HG02852 (cell line): ENCODE data around the gene EAF1.
"Not testable (repeated sequence)": the region's sequence is repeated elsewhere in the genome, so short reads cannot be mapped to it uniquely, and the experiment has no call there.

Experiments used
- ATAC-seq: cut with Tn5 transposase; IDR thresholded peaks from one replicate; pipeline ENCODE4 v1.9.1; 2021; ENCODE audit warnings: mild to moderate bottlenecking, moderate library complexity; ENCODE audit not compliant: unreplicated experiment

EAF1 gene

DNA sequence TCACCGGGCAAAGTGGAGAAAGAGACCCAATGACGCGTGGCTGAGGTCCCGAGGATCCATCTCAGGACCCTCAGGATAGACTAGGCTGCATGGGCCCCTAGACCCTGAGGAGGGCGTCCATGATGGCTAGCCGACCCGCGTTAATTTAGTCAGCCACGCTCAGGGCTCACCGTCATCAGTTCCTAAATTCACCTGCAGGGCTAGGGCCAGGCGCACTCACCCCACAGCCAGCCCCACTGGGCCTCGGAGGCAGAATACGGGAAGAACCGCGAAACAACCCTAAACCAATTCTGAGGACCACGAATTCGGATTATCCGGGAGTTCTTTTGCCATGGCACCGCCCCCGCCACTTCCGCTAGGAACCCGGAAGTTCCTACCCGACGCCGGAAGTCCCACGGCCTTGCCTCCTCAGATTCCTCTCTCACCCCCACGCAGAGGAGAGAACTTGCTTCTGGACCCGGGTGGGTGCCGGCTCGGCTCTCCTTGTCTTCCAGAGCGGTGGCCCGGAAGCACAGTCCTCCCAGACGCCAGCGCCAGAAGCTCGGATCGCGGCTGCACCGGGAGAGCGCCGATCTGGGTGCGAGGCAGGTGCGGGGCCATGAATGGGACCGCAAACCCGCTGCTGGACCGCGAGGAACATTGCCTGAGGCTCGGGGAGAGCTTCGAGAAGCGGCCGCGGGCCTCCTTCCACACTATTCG lies at the start of gene EAF1, which contains the start of gene METTL6:
Gene EAF1 (plus strand): TSS at position 417 of the 699 bp plus-strand sequence. CDS start 182 bp downstream, at position 599.
Gene METTL6 (minus strand): TSS at position 363 of the 699 bp plus-strand sequence. CDS start 1,033 bp downstream, outside the sequence.
- ATAC-seq, result peak; percentile 90

DNA sequence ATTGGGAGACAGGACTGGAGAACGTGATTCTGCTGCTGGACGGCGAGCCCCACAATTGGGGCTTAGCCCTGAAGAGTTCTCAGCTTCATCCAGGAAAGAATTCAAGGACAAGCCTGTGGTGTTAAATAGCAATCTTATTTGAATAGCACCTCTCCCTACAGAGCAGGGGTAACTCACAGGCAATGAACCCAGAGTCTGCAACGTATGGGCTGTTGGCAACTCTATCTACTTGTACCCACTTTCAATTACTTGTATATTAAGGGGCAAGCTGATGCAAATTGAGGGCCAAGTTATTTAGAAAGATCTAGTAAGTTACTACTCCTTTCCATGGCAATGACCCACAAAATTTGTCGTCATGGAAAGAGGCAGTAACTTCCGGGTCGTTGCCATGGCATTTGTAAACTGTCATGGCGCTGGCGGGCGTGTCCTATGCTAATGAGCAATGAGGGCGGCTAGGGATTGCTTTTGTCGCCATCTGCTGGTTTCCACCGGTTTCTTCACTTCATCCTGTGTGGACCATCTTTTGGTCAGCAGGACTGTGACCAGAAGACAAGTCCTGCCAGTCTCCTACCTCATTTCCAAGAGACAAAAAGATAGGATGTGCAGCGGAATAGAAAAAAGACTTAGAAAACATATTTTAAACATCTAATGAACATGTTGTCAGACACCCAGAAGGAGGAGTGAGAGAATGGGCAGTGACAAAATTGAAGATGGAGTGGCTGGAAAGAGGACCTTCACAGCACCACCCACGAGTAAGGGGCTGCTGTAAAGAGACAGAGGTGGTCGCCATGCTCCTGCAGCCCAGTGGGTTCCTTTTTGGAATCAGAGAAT lies 49.2 kb upstream of the EAF1 start:
- peak; percentile 85 for ATAC-seq

DNA sequence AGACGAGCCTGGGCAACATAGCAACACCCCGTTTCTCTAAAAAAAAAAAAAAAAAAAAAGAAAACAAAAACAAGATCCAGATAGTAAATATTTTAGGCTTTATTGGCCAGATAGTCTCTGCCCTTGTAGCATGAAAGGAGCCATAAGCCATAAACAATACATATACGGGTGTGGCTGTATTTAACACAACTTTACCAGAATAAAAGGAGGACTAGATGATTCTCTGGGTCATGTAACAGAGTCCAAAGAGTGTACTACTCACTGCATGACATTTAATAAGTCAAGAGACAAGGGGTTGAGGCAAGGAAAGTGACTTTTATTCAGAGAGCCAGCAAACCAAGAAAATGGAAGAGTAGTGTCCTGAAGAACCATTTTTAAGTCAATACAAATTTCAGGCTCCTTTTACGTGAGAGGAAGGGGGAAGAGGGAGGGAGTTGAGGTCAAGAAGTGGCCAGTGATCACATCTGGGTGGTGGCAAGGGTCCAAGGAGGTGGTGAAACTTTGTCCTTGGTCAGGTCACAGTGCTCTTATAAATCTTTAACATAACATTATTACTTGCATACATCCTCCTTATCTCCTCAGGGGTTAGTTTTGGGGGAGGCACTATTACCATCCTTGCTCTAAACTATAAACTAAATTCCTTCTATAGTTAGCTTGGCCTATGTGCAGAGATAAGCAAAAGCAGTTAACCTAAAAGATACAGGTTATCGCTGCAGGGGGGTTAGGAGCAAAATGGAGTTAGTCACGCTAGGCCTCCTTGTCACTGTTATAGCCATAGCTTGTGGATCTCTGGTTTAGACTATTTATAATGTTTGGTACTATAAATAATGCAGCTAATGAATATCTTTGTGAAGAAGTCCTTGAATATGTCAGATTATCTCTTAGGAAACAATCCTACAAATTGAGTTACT lies 46.2 kb upstream of the EAF1 start:
- ATAC-seq, result no peak

DNA sequence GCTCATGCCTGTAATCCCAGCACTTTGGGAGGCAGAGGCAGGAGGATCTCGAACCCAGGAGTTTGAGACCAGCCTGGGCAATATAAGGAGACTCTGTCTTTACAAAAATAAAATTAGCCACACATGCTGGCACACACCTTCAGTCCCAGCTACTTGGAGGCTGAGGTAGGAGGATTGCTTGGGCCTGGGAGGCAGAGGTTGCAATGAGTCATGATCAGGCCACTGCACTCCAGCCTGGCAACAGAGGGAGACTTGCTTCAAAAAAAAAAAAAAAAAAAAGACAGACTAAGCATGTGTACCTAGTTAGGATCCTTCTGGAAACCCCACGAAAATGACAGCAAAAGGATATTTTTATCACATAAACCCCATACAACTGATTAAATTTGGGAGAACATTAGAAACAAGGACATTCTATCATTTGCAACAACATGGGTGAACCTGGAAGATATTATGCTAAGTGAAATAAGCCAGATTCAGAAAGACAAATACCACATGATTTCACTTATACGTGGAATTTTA lies 44.9 kb upstream of the EAF1 start:
- no peak for ATAC-seq

DNA sequence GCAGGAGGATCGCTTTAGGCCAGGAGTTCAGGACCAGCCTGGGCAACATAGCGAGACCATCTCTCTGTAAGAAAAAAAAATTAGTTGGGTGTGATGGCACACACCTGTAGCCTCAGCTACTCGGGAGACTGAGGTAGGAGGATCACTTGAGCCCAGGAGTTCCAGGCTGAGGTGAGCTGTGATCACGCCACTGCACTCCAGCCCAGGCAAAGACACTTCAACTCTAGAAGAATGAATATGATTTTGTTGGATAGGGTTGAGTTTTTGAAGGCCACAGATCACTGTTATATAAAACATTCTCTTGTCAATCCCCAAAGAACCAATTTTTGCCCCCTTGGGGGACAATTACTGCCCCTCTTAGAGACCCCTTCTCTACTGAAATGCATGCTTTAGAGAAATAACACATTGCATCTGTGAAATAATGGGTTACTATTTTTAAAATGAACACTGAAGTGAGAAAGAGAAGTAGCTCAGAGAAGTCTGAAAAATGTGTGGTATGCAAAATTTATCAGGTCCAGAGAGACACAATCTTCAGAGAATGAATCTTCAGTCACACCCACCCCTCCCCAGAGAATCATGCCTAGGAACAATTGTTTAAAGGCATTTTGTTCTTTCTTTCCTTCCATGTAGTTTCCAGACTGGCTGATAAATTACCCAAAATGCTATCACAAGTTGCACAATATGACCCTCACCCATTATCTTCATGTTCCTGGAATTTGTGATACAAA lies 42.7 kb upstream of the EAF1 start:
- peak; percentile 79 for ATAC-seq

DNA sequence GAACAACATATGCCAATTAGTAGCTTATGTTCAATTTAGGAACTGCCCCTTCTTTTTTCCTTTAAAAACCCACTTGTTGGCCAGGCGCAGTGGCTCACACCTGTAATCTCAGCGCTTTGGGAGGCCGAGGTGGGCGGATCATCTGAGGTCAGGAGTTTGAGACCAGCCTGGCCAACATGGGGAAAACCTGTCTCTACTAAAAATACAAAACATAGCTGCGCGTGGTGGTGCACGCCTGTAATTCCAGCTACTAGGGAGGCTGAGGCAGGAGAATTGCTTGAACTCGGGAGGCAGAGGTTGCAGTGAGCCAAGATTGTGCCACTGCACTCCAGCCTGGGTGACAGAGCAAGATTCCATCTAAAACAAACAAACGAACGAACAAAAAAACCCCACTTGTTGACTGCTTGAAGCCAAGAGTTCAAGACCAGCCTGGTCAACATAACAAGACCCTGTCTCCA lies 42.1 kb upstream of the EAF1 start:
- peak; percentile 5 for ATAC-seq

DNA sequence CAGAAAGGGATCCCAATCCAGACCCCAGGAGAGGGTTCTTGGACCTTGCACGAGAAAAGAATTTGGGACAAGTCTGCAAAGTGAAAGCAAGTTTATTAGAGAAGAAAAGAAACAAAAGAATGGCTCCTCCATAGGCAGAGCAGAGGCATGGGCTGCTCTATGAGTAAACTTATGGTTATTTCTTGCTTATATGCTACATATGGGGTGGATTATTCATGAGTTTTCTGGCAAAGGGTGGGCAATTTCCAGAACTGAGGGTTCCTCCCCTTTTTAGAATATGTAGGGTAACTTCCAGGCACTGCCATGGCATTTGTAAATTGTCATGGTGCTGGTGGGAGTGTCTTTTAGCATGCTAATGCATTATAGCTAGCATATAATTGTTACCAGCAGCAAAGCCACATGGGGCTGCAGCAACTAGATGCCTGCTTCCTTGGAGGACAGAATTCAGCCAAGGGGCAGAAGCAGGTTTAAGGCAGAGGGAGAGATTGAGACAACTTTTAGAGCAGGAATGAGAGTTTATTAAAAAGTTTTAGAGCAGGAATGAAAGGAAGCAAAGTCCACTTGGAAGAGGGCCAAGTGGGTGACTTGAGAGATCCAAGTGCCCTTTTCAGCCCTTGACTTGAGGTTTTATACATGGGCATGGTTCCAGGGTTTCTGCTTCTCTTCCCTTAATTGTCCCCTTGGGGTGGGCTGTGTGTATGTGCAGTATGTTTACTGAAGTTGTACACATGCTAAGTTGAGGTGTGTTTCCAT lies 41.3 kb upstream of the EAF1 start:
- no peak for ATAC-seq

DNA sequence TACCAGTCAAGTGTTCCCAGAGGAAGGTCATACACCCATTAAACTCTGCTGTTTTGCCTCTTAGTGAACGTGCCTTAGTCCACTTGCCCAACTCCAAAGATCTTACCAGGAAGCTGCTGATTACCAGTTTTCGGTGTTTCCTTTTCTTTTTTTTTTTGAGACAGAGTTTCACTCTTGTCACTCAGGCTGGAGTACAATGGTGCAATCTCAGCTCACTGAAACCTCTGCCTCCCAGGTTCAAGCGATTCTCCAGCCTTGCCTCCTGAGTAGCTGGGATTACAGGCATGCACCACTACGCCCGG lies 40.8 kb upstream of the EAF1 start:
- ATAC-seq, result not testable (repeated sequence)

DNA sequence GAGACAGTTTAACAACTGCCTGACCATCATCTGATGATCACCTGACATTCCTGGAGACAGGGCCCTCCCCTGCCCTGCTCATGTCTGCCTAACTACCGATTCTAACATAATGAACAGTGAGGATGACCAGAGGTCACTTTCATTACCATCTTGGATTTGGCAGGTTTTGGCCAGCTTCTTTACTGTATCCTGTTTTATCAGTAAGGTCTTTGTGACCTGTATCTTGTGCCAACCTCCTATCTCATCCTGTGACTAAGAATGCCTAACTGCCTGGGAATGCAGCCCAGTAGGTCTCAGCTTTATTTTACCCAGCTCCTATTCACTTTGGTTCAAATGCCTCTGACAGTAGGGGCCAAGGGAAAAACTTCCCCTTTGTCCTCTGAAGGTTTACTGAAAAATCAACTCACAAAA lies 40.2 kb upstream of the EAF1 start:
- no peak for ATAC-seq

DNA sequence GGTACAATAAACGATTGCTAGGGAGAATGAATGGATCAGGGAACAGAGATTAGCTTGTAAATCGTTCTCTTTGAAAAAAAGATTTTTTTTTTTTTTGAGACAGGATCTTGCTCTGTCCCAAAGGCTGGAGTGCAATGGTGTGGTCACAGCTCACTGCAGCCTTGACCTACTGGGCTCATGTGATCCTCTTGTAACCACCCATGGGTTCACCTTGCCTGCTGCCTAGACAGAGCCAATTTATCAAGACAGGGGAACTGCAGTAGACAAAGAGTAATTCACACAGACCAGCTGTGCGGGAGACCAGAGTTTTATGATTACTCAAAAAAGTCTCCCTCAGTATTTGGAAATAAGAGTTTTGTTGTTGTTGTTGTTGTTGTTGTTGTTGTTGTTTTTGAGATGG lies 39.7 kb upstream of the EAF1 start:
- no peak for ATAC-seq

DNA sequence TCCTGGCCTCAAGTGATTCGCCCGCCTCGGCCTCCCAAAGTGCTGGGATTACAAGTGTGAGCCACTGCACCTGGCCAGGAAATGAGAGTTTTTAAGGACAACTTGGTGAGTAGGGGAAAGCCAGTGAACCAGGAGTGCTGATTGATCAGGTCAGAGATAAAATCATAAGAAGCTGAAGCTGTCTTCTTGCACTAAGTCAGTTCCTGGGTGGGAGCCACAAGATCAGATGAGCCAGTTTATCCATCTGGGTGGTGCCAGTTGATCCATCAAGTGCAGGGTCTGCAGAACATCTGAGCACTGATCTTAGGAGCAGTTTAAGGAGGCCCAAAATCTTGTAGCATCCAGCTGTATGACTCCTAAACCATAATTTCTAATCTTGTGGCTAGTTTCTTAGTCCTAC lies 39.1 kb upstream of the EAF1 start:
- not testable (repeated sequence) for ATAC-seq

DNA sequence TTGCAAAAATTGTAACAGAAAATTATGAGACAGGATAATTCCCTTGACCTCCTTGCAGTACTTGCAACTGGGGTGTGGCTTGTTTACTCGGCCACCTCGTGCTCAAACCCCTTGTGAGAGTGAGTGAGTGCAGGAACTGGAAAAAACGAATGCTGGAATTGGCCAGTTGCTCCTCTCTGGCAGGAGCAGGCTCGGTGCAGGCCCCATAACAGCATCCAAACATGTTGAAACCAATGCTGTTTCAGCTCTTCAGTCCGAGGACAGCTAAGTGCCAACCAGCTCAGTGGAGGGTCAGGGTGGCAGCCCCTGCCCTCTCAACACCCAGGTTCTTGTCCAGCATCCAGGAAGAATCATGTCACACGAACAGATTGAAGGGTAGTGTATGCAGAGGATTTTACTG lies 36.9 kb upstream of the EAF1 start:
- no peak for ATAC-seq

DNA sequence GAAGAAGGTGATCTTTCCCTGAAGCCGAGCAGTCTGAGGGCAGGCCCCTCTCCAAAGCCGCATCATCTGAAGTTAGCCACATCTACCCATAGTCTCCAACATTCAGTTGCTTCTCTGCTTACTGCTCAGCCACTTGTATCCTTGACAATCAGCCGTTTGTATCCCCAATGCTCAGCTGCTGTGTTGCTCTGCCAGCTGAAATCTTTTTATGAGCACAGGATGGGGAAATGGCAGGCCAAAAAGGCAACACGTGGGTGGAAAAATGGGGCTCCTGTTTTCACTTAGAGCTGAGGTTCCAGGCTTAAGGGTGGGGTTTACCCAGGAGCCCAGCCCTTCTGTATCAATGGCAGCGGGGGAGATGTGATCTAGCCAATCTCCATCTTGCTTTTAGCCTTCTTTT lies 36.4 kb upstream of the EAF1 start:
- no peak for ATAC-seq

DNA sequence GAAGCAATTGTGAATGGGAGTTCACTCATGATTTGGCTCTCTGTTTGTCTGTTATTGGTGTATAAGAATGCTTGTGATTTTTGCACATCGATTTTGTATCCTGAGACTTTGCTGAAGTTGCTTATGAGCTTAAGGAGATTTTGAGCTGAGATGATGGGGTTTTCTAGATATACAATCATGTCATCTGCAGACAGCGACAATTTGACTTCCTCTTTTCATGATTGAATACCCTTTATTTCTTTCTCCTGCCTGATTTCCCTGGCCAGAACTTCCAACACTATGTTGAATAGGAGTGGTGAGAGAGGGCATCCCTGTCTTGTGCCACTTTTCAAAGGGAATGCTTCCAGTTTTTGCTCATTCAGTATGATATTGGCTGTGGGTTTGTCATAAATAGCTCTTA lies 34.1 kb upstream of the EAF1 start:
- ATAC-seq, result not testable (repeated sequence)

DNA sequence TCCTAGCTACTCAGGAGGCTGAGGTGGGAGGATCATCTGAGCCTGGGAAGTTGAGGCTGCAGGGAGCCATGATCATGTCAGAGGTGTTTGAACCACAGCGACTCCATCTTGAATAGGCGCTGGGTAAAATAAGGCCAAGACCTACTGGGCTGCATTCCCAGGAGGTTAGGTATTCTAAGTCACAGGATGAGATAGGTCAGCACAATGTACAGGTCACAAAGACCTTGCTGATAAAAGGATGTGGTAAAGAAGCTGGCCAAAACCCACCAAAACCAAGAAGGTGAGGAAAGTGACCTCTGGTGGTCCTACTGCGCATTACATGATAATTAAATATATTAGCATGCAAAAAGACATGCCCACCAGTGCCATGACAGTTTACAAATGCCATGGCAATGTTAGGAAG lies 28.7 kb upstream of the EAF1 start:
- not testable (repeated sequence) for ATAC-seq

DNA sequence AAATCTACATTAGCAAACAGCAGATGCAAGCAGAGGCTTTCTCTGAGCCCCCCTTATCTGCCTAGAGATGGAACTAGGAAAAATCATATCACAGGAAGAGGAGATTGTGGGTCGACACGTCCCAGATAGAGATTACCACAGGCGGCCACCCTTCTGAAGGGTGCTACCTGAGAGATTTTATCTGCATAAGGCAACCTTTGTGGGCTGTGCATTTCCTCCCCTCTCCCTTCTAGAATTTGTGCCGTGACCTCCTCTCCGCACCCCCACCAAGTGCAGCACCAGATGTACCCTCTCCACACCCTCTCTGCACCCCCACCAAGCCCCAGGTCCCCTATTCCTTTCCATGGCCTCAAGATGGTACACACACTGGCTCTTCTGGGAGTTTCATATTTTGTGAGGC lies 27.4 kb upstream of the EAF1 start:
- no peak for ATAC-seq

DNA sequence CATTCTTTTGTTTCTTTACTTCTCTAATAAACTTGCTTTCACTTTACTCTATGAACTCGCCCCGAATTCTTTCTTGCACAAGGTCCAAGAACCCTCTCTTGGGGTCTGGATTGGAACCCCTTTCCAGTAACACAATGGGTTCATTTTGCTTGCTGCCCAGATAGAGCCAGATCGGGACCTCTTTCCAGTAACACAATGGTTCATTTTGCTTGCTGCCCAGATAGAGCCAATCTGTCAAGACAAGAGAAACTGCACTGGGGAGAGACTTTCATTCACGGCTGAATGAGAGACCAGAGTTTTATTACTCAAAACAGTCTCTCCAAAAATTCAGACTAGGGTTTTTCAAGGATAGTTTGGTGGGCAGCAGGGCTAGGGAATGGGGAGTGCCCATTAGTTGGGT lies 25.5 kb upstream of the EAF1 start:
- no peak for ATAC-seq

DNA sequence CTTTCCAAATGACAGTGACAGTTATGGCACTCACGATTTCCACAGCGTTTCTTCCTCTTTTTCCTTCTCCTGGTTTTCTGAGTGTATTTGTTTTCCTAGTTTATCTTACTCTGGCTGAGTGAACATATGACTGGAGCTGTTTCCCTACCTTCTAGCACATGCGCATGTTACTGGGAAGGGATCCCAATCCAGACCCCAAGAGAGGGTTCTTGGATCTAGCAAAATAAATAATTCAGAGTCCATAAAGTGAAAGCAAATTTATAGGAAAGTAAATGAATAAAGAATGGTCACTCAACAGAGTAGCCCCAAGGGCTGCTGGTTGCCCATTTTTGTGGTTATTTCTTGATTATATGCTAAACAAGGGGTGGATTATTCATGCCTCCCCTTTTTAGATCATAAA lies 23.9 kb upstream of the EAF1 start:
- no peak for ATAC-seq

DNA sequence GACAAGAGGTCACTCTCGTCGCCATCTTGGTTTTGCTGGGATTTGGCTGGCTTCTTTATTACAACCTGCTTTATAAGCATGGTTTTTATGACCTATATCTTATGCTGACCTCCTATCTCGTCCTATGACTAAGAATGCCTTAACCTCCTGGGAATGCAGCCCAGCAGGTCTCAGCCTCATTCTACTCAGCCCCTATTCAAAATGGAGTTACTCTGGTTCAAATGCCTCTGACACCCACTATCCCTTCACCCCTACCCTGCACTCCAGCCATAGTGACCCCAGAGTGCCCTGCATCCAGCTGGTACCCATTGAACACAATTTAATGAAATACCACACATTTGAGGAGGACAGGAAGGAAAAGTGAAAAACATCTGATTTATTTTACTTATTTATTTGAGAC lies 23.4 kb upstream of the EAF1 start:
- no peak for ATAC-seq

DNA sequence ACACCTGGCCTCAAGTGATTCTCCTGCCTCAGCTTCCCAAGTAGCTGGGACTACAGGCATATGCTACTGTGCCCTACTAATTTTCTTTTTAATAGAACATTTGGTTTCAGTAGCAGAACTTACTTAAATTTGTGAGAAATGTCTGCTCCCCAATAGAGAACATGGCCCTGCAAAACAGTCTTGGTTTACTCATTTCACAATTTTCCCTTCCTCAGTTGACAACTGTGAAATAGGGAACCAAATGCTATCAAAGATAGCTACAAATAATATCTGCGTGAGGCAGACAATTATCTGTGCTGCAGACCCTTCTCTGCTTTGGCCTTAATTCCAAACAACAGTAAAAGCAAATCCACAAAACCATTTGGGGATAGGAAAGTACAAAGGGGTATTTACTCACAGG lies 22.6 kb upstream of the EAF1 start:
- peak; percentile 44 for ATAC-seq
